CD4-positive, alpha-beta T cell treated with Interleukin-12 subunit alpha and Interleukin-12 subunit beta, for 1 hour (primary cell): ENCODE data around the gene ACVR1.

Experiments used
- DNase-seq: peaks from one replicate; pipeline ENCODE4 v3.0.0-alpha.2; 2020

The ACVR1 gene

GRCh38 chr2:157692768-157693167 lies 183.4 kb downstream of the ACVR1 start:
- DNase-seq = no peak

DNA sequence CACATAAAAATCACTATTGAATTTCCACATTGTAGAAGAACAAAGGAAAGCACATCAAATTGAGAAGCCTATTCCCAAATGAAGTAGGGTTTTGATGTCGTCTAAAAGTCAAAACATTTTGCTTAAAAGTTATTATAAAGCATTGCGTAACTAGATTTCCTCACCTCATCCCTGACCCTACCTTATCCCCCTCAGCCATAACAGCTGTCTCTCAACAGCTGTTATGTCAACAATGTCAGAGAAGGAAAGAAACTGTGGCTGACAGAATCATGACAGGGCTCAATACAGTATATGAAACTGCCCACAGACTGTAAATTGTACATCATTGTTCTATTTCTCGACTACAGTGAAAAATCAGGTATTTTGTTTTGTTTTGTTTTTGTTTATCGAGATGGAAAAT lies 184.4 kb downstream of the ACVR1 start:
- DNase-seq = no peak

DNA sequence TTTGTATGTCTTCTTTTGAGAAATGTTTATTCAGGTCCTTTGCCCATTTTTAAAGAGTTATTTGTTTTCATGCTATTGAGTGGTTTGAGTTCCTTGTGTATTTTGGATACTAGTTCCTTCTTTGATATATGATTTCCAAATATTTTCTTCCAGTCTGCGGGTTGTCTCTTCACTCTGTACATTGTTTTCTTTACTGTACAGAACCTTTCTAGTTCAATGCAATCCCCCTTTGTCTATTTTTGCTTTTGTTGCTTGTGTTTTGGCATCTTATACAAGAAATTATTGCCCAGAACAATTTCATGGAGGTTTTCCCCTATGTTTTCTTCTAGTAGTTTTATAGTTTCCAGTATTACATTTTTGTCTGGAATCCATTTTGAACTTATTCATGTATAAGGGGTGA lies 185.0 kb downstream of the ACVR1 start:
- no peak for DNase-seq
